ENCODE measurements around the gene TAS2R13. TPM values are rescaled to one million over a fixed set of nuclear protein-coding genes. Genes with fewer than 3 reads are reported as not detected.

TAS2R13 gene
- total and polyA plus RNA-seq, 8 donors, result 0.47 to 0.91 (median 0.72) TPM; not detected in 2

DNA sequence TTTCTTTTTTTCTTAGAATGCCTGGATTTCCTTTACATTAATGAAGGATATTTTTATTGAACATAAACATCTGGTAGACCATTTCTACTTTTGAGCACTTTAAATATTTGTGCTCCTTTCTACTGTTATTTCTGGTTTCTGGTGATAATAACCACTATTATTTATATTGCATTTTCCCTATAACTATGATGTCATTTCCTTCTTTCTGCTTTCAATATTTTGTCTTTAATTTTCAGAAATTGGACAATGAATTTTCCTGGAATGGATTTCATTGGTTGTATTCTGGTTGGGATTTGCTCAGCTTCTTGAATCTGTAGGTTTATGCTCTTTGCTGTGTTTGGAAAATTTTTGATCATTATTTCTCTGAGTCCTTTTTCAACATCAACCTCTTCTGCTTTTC, 20.1 kb downstream of the TAS2R13 start:
- Histone ChIP-seq H3K36me3 (no peaks in the 10 kb centered on the region), H3K4me3 (no peak overlapping the region), H3K4me1 (peaks cover 0 to 11% (median 6%) of the 10 kb centered on the region in 3 donors), H3K27me3 (no peaks in the 10 kb centered on the region), H3K9me3 (no peaks in the 10 kb centered on the region), H3K27ac (no peak overlapping the region)
- DNase-seq (no peak), FAIRE-seq (no peak), ATAC-seq (no peak)
- intact Hi-C loops (cut with DNase I), result no loop called here
- no peak for TF ChIP-seq CTCF (IDR thresholded peaks at IDR 0.05)

DNA sequence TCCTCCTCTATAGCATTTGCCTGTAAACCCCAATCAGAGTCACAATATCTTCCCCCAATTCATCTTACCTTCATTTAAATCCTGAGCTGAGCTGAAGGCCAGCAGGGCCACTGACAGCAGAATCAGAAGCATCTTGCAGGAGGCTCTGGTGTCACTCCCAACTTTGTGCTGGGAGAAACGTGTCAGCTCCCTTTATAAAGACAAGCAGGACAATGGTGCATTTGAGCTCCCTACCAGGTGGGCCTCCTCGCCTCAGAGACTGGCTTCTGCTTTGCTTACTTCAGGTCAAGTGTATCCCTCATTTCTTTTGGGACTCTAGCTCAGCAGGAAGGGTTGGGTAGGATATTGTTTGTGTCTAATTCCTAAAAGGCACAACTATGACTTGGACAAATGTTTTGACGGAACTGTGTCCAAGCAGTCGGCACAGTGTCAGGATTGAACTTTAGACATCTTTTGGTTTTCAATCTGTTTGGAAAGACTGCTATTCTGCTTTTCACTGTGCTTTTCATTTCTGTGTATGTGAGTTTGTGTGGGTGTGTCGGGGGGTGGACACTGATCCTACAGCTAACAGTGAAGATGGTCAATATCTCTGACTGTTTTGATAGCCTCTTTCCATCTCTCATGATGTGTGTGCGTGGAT, 25.2 kb downstream of the TAS2R13 start, which contains the start of gene PRH1:
Gene PRH1 (minus strand): TSS at position 170 of the 640 bp plus-strand sequence. CDS start 38 bp downstream, at position 132.
- Histone ChIP-seq H3K27me3 (no peaks in the 10 kb centered on the region), H3K36me3 (no peaks in the 10 kb centered on the region), H3K27ac (no peak within 1 kb of the TSS), H3K4me3 (no peak within 1 kb of the TSS), H3K9me3 (no peaks in the 10 kb centered on the region), H3K4me1 (no peaks in the 10 kb centered on the region)
- WGBS, 2 donors, result 93 to 96% methylated on average over 6 of the region's 6 CpGs
- ATAC-seq (no peak), DNase-seq (no peak), FAIRE-seq (no peak)
- no peak for TF ChIP-seq CTCF (IDR thresholded peaks at IDR 0.05)
- intact Hi-C loops (cut with DNase I), result no loop called here

GRCh38 chr12:10873378-10873777, 36.0 kb downstream of the TAS2R13 start:
- Histone ChIP-seq H3K36me3 (no peaks in the 10 kb centered on the region), H3K4me3 (no peak overlapping the region), H3K4me1 (no peaks in the 10 kb centered on the region), H3K27ac (no peak overlapping the region), H3K9me3 (no peaks in the 10 kb centered on the region), H3K27me3 (no peaks in the 10 kb centered on the region)
- no peak for FAIRE-seq
- DNase-seq, result no peak
- WGBS, 2 donors, result 21% methylated on average over 2 of the region's 2 CpGs
- ATAC-seq, result peak in 1 of 4 donors; percentile 65
- intact Hi-C loops (cut with DNase I), result no loop called here
- no peak for TF ChIP-seq CTCF (IDR thresholded peaks at IDR 0.05)

DNA sequence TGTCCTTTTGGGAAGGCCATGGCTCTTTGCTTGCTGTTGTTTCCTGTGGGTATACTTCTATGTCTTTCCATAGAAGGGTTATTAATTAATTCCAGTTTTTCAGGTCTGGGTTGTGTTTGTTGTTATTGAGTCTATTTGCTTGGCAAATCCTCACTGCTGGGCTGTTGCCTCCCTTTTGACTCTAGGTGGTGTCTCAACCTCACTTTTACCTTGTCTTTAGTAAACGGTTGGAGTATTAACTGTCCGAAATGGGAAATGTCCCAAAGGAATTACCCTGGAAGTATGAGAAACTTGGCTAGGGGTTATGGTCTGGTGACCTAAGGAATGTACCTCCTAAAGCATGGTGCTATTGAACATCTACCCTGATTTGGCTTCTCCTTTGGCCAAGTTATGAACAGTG, 42.0 kb downstream of the TAS2R13 start:
- Histone ChIP-seq H3K9me3 (no peaks in the 10 kb centered on the region), H3K27me3 (no peaks in the 10 kb centered on the region), H3K4me1 (no peaks in the 10 kb centered on the region), H3K36me3 (no peaks in the 10 kb centered on the region), H3K4me3 (no peak overlapping the region), H3K27ac (no peak overlapping the region)
- WGBS, 2 donors, result 41 to 47% methylated on average over 2 of the region's 2 CpGs
- TF ChIP-seq CTCF (IDR thresholded peaks at IDR 0.05), result no peak
- intact Hi-C loops (cut with DNase I), result no loop called here
- ATAC-seq, result peak in 1 of 4 donors; percentile 22
- no peak for DNase-seq
- no peak for FAIRE-seq

GRCh38 chr12:10863512-10864218, 45.7 kb downstream of the TAS2R13 start:
- no peak overlapping the region for H3K27ac ChIP-seq
- ATAC-seq (no peak), DNase-seq (no peak), FAIRE-seq (no peak)
- TF ChIP-seq CTCF (IDR thresholded peaks at IDR 0.05), result no peak
- H3K4me3 ChIP-seq, result no peak overlapping the region
- H3K36me3 ChIP-seq, result no peaks in the 10 kb centered on the region
- H3K27me3 ChIP-seq, result no peaks in the 10 kb centered on the region
- no peaks in the 10 kb centered on the region for H3K9me3 ChIP-seq
- no peaks in the 10 kb centered on the region for H3K4me1 ChIP-seq
- intact Hi-C loops (cut with DNase I), result no loop called here
- WGBS, 2 donors, result 93 to 98% methylated on average over 2 of the region's 2 CpGs

All from pancreas (tissue), 10 donors.